CD1c-positive myeloid dendritic cell (primary cell): ENCODE results near the gene BACH2.
"Not testable (repeated sequence)": the region's sequence is repeated elsewhere in the genome, so short reads cannot be mapped to it uniquely, and the experiment has no call there.

Source experiments
- DNase-seq: peaks from one replicate; pipeline ENCODE4 v3.0.0-alpha.2; 2016; ENCODE audit errors: extremely low spot score

The BACH2 gene

GRCh38 chr6:90032489-90033212 is 264.0 kb downstream of the BACH2 start:
- DNase-seq: not testable (repeated sequence)

- no peak for DNase-seq
These were observed 267.5 kb downstream of the BACH2 start for GRCh38 chr6:90028995-90029635.

DNA sequence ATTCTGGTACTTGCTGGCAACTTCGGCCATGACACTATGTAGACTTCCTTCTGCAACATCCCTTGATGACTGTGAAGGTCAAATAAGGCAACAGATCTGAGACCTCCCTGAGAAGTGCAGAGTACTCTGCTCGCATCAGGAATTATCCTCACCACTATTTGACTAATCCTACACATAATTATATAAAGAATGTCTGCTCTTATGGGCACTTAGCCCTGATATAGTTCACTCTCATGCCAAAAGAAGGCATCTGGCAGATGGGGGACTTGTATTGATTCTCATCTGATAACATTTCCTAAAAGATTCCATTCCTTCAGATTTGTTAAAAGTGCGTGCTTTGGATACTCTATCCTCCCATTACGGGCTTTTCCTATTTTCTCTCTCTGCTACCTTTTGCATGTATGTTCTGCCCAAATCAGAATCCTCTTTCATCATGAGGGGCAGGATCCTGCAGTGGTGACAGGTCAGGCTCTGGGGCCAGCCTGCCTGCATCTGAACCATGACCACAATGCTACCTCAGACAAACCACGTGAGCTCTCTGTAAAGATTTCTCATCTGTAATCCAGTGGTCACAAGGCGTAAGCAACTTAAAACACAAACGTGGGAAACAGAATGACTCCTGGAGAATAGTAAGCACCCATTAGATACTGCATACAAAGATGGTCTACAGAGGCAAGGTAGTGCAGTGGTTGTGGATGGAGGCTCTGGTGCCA is 268.4 kb downstream of the BACH2 start:
- no peak for DNase-seq

GRCh38 chr6:90026216-90026615 is 270.4 kb downstream of the BACH2 start:
- no peak for DNase-seq

GRCh38 chr6:90025523-90026061 is 271.1 kb downstream of the BACH2 start:
- DNase-seq: no peak

DNA sequence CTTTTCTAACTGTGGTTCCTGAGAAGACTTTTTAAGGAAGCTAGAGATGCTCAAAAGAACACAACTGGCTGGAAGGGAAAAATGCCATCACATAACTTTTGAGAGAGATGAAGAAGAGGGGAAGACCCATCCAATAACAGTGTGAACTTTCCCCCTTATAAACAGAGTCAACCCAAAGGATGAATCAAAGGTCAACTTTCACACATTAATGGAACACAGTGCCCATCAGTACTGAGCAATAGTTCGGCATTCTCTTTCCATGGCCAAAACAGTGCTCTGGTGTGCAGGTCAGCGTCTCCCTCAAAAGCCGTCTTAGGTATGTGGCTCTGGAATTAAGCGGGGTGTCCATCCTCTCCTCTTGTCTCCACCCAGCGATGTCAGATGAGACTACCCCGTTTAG is 272.0 kb downstream of the BACH2 start:
- no peak for DNase-seq

- DNase-seq: peak; percentile 9
These were observed 274.9 kb downstream of the BACH2 start for GRCh38 chr6:90021711-90022110.

GRCh38 chr6:90020746-90021145 is 275.9 kb downstream of the BACH2 start:
- DNase-seq: no peak

DNA sequence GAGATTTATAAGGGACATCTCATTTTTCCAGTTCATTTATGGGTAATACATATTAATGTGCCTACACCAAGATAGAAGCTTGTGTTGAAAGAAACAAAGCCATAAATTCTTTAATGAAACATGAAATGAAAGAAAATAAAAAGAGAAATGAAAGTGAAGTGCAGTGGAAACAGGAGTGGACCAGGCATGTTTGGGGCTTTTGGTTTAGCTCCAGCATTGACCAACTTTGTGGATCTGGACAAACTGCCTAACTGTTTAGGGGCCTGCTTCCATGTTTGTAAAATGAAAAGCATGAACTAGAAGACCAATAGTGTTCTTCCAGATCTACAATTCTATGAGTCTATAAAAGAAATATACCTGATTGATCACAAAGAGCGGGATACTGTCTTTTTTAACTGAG is 277.4 kb downstream of the BACH2 start:
- DNase-seq: no peak

DNA sequence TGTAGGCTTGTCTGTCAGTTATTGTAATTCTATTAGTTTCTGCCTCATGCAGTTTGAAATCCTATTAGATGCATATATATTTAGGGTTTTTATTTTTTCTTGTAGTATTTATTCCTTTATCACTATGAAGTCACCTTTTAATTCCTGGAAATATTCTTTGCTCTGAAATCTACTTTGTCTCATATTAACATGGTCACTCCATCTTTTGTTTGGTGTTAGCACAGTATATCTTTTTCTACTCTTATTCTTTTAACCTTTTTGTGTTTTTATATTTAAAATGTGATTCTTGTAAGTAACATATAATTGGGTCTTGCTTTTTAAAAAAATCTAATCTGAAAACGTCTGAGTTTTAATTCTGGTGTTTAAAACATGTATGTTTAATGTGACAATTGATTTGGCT is 280.8 kb downstream of the BACH2 start:
- no peak for DNase-seq

GRCh38 chr6:90008908-90009501 is 287.6 kb downstream of the BACH2 start:
- no peak for DNase-seq

DNA sequence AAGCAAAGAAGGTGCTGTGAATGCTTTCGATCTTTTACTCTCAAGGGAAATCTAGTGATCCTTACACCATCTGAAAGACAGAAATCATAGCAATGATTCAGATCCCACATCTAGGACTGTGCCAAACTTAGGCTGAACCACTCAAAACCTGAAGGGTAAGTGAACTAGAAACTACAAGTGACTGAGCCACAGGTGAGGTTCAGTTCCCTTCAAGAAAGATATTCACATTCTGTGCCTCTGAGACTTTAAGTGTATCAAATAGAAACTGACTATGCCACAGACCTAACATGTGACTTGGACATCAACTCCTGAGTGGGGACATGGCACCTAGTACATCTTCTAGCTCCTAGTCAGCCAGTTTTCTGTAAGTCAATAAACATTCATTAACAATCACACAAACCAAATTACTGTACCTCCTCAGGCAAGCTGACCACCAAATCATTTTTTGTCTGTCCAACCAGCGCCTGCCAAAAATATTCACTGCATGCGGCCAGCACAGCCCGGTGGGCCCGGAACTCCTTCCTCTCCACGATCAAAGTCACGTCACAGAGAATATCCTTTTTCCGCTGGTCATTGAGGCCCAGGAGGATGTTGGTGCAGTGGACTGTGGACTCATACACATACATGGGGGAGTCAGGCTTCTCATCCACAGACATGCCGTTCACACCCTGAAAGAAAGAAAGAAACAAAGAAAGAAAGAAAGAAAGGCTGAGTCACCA is 288.3 kb downstream of the BACH2 start:
- no peak for DNase-seq

GRCh38 chr6:90005048-90005827 is 291.4 kb downstream of the BACH2 start:
- DNase-seq: no peak

DNA sequence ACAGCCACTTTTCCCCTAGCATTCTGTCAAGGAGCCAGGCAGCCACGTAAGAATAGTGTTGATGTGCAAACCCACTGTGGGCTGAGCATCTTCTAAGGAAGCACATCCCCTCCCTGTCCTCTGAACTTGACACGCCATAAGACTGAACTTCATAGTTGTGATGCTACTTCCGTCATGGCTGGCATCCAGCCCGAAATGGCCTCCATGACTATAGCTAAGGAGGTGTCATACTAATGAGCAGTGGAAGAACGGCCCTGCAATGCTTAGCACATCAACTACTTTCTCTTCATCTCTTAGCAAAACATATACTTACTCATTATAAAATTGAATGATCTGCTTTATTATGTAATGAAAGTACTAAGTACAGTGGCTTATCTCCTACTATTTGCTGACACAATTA is 292.1 kb downstream of the BACH2 start:
- no peak for DNase-seq

GRCh38 chr6:90003941-90004340 is 292.7 kb downstream of the BACH2 start:
- no peak for DNase-seq

DNA sequence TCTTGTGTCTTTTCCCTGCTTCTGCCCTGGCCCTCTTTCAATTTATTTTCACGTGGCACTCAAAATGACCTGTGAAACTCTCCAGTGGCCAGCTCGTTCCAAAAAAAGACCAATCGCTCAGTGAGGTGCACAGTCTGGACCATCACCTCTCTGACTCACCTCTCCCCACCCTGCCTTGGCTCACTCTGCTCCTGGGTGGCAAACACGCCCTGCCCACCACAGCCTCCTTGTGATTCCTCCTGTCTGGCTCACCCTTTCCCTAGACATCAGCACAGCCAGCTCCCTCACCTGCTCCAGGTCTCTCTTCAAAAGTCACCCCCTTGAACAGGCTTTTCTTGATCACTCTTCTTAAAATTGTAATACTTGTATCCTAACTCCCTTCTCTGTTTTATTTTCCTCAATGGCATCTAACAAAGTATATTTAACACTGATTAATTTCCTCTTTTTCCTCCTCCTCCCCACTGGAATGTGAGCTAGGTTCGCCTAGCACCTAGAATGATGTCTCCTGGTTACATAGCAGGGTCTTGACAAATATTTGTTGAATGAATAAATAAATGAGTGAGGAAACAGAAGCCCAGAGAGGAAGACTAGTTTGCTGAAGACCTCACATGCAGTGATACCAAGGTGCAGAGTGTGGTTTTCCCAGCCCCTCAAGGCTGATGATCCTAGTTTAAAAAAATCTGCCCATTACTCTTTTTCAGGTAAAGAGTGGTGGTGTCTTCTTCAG is 293.4 kb downstream of the BACH2 start:
- no peak for DNase-seq

- DNase-seq: no peak
These were observed 295.5 kb downstream of the BACH2 start for GRCh38 chr6:90000864-90001731.

- DNase-seq: no peak
These were observed 296.5 kb downstream of the BACH2 start for GRCh38 chr6:89999945-90000825.
